Stimulated activated CD4-positive, alpha-beta T cell treated with anti-CD3 and anti-CD28 coated beads, Interleukin-4, amount 100 ng/mL, for 1 hour (primary cell): Measurements from ENCODE around the gene F7.
"Not testable (repeated sequence)": the region's sequence is repeated elsewhere in the genome, so short reads cannot be mapped to it uniquely, and the experiment has no call there.

ENCODE experiments used
- DNase-seq: peaks from one replicate; pipeline ENCODE4 v3.0.0-alpha.2; 2020

The F7 gene

DNA sequence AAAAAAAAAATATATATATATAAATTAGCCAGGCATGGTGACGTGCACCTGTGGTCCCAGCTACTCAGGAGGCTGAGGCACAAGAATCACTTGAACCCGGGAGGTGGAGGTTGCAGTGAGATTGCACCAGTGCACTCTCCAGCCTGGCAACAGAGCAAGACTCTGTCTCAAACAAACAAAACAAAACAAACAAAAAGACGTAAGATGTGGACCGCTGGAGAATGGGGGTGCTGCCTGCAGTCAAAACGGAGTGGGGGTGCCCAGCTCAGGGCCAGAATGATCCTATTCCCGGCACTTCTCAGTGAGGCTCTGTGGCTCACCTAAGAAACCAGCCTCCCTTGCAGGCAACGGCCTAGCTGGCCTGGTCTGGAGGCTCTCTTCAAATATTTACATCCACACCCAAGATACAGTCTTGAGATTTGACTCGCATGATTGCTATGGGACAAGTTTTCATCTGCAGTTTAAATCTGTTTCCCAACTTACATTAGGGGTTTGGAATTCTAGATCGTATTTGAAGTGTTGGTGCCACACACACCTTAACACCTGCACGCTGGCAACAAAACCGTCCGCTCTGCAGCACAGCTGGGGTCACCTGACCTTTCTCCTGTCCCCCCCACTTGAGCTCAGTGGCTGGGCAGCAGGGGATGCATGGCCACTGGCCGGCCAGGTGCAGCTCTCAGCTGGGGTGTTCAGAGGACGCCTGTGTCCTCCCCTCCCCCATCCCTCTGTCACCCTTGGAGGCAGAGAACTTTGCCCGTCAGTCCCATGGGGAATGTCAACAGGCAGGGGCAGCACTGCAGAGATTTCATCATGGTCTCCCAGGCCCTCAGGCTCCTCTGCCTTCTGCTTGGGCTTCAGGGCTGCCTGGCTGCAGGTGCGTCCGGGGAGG is at the start of gene F7:
F7 (plus strand) TSS at position 760 of the 889 bp plus-strand sequence; CDS start at position 811, 51 bp downstream.
- no peak for DNase-seq

DNA sequence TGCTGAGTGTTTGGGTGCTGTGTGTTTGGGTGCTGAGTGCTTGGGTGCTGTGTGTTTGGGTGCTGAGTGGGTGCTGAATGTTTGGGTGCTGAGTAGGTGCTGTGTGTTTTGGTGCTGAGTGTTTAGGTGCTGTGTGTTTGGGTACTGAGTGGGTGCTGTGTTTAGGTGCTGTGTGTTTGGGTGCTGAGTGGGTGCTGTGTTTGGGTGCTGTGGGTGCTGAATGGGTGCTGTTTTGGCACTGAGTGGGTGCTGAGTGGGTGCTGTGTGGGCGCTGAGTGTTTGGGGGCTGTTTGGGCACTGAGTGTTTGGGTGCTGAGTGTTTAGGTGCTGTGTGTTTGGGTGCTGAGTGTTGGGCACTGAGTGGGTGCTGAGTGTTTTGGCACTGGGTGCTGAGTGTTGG is 48.5 kb upstream of the F7 start:
- no peak for DNase-seq

GRCh38 chr13:113057559-113057958 is 48.0 kb upstream of the F7 start:
- not testable (repeated sequence) for DNase-seq

DNA sequence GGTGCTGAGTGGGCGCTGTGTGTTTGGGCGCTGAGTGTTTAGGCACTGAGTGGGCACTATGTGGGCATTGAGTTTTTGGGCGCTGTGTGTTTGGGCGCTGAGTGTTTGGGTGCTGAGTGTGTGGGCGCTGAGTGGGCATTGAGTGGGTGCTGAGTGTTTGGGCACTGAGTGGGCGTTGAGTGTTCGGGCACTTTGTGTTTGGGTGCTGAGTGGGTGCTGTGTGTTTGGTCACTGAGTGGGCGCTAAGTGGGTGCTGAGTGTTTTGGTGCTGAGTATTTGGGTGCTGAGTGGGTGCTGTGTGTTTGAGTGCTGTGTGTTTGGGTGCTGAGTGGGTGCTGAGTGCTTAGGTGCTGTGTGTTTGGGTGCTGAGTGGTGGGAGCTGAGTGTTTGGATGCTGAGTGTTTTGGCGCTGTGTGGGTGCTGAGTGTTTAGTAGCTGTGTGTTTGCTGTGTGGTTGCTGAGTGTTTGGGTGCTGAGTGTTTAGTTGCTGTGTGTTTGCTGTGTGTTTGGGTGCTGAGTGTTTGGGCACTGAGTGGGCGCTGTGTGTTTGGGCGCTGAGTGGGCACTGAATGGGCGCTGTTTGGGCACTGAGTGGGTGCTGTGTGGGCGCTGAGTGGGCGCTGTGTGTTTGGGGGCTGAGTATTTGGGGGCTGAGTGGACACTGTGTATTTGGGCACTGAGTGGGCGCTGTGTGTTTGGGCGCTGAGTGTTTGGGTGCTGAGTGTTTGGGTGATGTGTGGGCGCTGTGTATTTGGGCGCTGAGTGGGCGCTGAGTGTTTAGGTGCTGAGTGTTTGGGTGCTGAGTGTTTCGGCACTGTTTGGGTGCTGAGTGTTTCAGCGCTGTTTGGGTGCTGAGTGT is 47.2 kb upstream of the F7 start:
- DNase-seq = no peak

DNA sequence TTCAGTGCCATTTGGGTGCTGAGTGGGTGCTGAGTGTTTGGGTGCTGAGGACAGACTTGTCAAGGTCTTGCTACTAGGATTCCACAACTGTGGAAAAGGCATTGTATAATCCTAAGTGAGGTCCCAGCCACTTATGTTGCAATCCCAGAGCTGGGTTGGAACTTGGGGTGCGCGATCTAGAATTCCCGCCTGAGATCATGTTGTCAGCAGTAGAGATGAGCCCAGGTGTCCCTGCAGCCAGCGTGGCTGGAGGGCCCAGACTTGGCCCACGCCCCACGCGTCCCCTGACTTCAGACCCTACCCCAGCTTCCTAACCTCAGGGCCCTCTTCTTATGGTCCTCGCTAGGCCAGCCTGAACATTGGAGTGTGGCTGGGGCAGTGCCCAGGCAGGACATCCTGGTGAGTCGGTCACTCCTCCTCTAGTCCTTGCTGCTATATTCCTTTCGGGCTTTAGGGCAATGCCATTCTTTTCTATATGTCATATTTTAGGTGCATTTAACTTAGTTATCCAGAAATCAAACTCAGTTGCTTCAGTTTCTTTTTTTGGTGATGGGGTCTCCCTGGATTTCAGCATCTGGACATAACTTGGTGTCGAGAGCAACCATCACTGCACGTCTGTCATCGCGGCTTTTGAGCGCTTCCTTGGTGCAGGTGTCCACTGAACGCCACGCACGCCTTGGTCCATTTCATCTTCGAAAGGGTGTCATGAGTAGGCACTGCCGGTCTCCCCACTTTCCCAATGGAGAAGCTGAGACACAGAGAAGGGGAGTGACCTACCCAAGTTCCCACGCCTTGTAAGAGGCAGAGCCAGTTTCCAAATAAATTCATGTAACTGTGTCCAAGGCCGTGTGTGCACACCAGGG is 46.4 kb upstream of the F7 start:
- no peak for DNase-seq

DNA sequence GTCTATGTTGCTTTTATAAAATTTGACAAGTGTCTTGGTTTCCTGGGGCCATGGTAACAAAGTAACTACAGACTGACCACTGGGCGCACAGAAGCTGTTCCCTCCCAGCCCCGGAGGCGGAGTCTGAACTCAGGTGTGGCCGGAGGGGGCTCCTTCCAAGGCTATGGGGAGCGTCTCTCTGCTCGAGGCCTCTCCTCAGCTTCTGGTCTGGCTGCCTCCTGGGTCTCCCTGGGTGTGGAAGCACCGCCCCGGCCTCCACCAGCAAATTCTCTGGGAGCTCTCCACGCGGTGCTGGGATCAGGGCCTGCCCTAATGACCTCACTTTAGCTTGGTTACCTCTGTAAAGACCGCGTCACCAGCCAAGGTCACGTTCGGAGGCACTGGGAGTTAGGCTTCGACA is 45.7 kb upstream of the F7 start:
- DNase-seq = no peak

- DNase-seq = no peak
Measured at GRCh38 chr13:113060557-113061270, 44.9 kb upstream of the F7 start.

- no peak for DNase-seq
Measured at GRCh38 chr13:113061271-113061625, 44.3 kb upstream of the F7 start.

DNA sequence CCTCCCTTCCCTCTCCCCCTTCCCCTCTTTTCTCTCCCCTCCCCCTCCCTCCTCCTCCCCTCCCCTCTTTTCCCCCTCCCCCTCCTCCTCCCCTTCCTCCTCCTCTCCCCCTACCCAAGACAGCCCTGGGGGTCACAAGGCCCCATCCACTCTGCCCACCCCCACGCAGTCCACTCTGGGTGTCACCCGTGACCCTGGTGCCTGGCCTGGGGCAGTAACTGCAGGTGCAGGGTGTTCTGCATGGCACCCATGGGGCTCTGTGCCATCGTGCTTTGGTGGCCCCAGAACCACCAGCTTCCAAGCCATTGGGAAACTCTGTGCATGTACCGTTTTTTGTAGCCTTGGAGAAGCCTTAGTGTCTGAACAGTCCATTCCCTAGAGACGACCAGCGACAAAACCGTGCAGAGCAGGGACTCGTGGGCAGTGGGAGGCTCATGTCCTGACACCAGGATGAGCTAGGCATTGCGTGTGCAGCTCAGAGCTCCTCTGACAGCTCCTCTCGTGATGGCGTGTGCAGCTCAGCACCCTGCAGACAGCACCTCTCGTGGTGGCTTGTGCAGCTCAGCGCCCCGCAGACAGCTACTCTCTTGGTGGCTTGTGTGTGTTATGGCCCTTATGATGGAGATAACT is 43.7 kb upstream of the F7 start:
- no peak for DNase-seq

DNA sequence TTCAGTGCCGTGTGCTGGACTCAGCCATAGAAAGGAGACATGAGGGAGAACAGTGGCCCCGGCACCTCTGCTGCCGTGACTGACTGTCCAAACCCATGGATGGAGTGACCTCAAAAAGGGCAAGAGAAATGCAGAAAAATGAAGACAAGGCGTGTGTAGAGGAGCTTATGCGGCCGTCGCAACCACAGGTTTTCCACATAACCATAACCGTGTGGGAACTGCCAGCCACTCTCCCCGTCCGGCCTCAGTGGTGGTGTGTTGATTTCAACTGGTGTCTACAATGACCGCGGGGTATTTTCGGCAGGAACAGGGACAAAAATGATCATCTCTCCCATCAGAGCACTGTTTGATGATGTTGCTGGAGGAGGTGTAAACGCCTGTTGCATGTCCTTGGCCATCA is 42.9 kb upstream of the F7 start:
- no peak for DNase-seq

- no peak for DNase-seq
Measured at GRCh38 chr13:113063091-113063491, 42.5 kb upstream of the F7 start.

GRCh38 chr13:113064000-113064533 is 41.5 kb upstream of the F7 start:
- no peak for DNase-seq

DNA sequence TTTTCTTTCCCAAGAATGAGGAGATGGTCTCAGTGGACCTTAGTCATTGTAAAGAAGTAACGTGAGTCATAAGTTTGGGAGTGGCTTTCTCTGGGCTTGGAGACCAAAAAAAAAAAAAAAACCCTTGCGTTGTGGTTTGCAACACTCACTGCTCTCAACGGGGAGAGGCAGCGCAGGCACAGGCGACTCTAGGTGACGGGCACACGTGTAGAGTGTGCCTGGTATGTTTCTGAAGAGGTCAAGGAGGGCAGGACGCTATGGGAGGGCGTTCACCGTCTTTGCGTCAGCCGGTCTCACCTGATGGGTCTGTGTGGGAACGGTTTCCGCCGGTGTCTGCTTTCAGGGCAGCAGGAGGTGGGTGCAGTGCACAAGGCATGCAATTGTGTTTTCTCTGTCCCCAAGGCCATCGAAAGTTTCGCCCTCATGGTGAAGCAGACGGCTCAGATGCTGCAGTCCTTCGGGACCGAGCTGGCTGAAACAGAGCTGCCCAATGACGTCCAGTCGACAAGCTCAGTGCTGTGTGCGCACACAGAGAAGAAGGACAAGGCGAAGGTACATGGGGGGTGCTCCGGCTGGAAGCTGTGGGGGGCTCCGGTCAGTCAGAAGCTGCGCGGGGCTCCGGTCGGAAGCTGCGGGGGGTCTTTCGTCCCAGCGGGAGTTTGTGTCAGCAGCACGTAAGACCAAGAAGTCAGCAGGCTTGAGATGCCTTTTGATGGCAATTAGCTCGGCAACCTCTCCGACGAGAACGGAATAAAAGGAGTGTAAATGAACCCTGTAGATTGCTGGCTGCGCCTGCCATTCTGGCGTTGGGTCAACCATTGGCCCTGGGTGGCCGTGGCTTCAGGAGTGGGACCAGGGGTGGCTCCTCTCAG is 40.8 kb upstream of the F7 start:
- DNase-seq = no peak

- no peak for DNase-seq
Measured at GRCh38 chr13:113065406-113066141, 40.0 kb upstream of the F7 start.

GRCh38 chr13:113066142-113066455 is 39.5 kb upstream of the F7 start:
- no peak for DNase-seq

GRCh38 chr13:113066746-113067145 is 38.8 kb upstream of the F7 start:
- DNase-seq = no peak

DNA sequence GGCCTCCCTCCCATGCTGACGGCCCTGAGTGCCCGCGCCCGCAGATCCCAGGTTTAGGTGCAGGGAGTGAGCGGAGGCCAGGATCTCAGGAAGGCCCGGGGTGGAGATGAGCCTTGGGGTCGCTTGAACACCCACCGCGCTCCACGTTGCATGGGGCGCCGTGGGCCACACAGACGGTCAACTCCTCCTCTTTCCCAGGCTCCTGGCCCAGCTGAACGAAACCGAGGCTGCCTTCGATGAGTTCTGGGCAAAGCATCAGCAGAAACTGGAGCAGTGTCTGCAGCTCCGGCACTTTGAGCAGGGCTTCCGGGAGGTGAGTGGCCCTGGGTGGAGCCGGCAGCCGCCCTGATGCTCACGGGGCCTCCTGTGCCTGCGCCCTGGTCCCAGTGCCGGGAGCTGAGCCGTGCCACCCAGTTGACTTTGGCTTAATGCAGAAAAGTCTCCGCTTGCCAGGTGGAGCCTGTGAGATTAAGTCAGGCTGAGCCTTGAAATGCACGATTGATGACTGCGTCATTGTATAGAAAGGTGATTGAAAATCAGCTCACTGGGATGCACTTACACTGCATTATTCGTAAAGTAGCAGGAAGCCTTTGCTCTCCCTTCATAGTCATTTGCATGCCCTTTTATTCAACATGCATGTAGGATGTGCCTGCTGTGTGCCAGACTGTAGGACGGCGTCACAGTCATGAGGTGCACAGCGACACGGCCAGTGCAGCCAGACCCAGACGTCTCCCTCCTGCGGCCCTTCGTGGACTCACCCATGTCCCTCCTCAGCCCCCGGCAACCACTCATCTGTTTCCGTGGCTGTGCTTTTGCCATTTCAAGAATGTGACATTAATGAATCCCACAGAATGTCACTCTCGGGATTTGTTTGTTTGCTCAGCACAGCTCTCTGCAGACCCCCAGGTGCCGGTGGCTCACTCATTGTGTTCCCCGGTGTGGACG is 35.5 kb upstream of the F7 start:
- DNase-seq = no peak

DNA sequence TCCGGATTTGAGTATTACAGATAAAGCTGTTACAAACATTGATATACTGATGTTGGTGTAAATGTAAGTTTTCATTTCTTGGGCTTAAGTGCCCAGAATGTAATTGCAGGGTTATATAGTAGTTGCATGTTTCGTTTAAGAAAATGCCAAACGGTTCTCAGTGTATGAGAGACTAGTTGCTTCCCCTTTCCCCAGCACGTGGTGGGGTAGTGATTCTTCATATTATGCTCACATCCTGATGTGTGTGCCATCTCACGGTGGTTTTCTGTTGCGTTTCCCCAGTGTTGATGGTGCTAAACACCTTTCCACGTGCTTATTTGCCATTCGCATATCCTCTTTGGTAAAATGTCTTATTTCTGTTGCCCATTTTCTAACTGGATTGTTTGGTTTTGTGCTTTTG is 34.7 kb upstream of the F7 start:
- DNase-seq = no peak

- no peak for DNase-seq
Measured at GRCh38 chr13:113072376-113072775, 33.2 kb upstream of the F7 start.
